Small intestine (tissue), 7 donors: ENCODE measurements around the gene TXNRD2. TPM values are rescaled to one million over a fixed set of nuclear protein-coding genes. Genes with fewer than 3 reads are reported as not detected.
"Not testable (repeated sequence)": the region's sequence is repeated elsewhere in the genome, so short reads cannot be mapped to it uniquely, and the experiment has no call there.

Source experiments
- DNase-seq, 2 donors: peaks; one replicate each; pipeline versions ENCODE4 v3.0.0 to v3.0.0-alpha.2; 2013
- FAIRE-seq: peaks from 2 replicates; lab custom pipeline; 2012; peaks lifted over from hg19 to GRCh38; lab: Jason Lieb, UNC
- H3K27ac ChIP-seq, 3 donors: one replicate each; pipeline ENCODE4 v1.5.1; 2013; ENCODE audit warnings: low read length in 2 of 3, mild to moderate bottlenecking in 2 of 3, control low read depth in 1 of 3, inconsistent platforms in 1 of 3, low read depth in 1 of 3, moderate library complexity in 1 of 3
- H3K27me3 ChIP-seq, 3 donors: one replicate each; pipeline ENCODE4 v1.6.1; 2013; ENCODE audit warnings: low read length in 3 of 3, inconsistent platforms in 1 of 3; ENCODE audit not compliant: control insufficient read depth in 3 of 3, insufficient read depth in 3 of 3
- H3K36me3 ChIP-seq, 3 donors: one replicate each; pipeline ENCODE4 v1.6.1; 2013; ENCODE audit warnings: low read length in 3 of 3, inconsistent platforms in 1 of 3, low read depth in 1 of 3, mild to moderate bottlenecking in 1 of 3, moderate library complexity in 1 of 3; ENCODE audit not compliant: control insufficient read depth in 3 of 3, insufficient read depth in 2 of 3
- H3K4me1 ChIP-seq, 3 donors: one replicate each; pipeline ENCODE4 v1.6.1; 2013; ENCODE audit warnings: low read length in 2 of 3, inconsistent platforms in 1 of 3, low read depth in 1 of 3, mild to moderate bottlenecking in 1 of 3, moderate library complexity in 1 of 3; ENCODE audit not compliant: control insufficient read depth in 3 of 3, insufficient read depth in 2 of 3
- H3K4me3 ChIP-seq, 3 donors: one replicate each; pipeline ENCODE4 v1.5.1; 2013; ENCODE audit warnings: low read length in 3 of 3, control low read depth in 1 of 3, inconsistent platforms in 1 of 3, low read depth in 1 of 3, mild to moderate bottlenecking in 1 of 3, moderate library complexity in 1 of 3
- H3K9me3 ChIP-seq, 2 donors: one replicate each; pipeline ENCODE4 v1.6.1; 2013; ENCODE audit warnings: low read depth in 1 of 2, low read length in 1 of 2; ENCODE audit not compliant: control insufficient read depth in 2 of 2, insufficient read depth in 1 of 2
- WGBS, 3 donors: extraction: QIAGEN DNeasy Blood & Tissue Kit; methylation state at CpG; one replicate each; pipeline ENCODE4 v1.1.7; 2013; 5-methylcytosine and 5-hydroxymethylcytosine counted together
- polyA plus RNA-seq, 4 donors: library from polyadenylated mRNA; stranded (reverse) in 3 of 4; unstranded in 1 of 4; fragments of 200-250 nt in 3 of 4; fragments of 120-200 nt in 1 of 4; gene quantifications; one replicate each; pipeline versions ENCODE4 v1.2.1 to v1.2.3, GENCODE V29; 2013
- donor health status: healthy with polysubstance abuse.
- donor health status: control.
- donor health status: control.
- donor health status: Bipolar disorder and iron deficiency.
- donor health status: healthy.

Gene TXNRD2
- polyA plus RNA-seq, 4 donors = 16.8 to 43.8 (median 29.5) TPM

GRCh38 chr22:19836512-19836911 lies 105.1 kb downstream of the TXNRD2 start:
- Histone ChIP-seq H3K9me3 (no peaks in the 10 kb centered on the region), H3K4me1 (peaks cover 0 to 3% (median 0%) of the 10 kb centered on the region in 3 donors), H3K27ac (no peak overlapping the region), H3K4me3 (no peak overlapping the region), H3K27me3 (no peaks in the 10 kb centered on the region), H3K36me3 (no peaks in the 10 kb centered on the region)
- no peak for DNase-seq
- no peak for FAIRE-seq

GRCh38 chr22:19834599-19834998 lies 107.0 kb downstream of the TXNRD2 start:
- Histone ChIP-seq H3K27ac (no peak overlapping the region), H3K36me3 (no peaks in the 10 kb centered on the region), H3K27me3 (no peaks in the 10 kb centered on the region), H3K4me1 (no peaks in the 10 kb centered on the region), H3K9me3 (no peaks in the 10 kb centered on the region), H3K4me3 (no peak overlapping the region)
- DNase-seq (no peak), FAIRE-seq (no peak)

DNA sequence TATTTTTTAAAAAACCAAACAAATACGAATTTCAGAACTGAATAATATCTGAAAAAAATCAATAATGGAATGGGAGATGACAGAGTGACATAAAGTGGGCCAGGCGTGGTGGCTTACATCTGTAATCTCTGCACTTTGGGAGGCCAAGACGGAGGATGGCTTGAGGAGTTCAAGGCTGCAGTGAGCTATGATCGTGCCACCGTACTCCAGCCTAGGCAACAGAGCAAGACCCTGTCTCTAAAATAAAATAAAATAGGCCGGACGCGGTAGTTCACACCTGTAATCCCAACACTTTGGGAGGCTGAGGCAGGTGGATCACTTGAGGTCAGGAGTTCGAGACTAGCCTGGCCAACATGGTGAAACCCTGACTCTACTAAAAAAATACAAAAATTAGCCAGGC lies 108.3 kb downstream of the TXNRD2 start:
- H3K4me3 ChIP-seq, H3K27me3 ChIP-seq, H3K36me3 ChIP-seq, FAIRE-seq, H3K9me3 ChIP-seq, H3K4me1 ChIP-seq, DNase-seq, H3K27ac ChIP-seq: not testable (repeated sequence)
- WGBS, 3 donors = 87 to 92% (median 88%) methylated on average over 9 of the region's 9 CpGs

DNA sequence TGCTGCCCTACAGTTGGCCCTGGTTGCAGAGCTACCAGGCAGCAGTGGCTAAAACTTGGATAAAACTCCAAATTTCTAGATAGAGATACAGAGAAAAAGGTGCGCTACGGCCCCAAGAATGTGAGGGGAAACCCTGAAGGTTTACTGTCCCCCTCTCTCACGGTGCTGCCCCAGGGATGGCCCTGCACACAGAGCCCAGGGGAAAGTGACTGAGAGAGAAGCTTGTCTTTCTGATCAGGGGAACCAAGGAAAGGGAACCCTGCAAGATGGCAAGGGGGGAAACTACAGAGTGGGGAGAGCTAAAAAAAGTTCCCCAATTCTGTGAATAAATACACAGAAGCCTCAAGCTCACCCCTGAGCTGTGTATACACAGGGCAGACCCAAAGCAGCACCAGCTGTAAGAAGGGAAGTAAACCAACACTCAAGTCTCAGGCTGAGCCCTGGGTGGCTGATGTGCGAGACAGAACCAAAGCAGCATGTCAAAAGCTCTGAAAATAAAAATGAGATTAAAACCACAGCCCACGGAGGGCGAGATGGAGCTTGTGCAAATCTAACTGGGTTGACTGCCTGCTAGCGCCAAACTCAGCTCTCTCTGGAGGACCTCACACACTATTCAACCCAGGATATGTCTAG lies 109.0 kb downstream of the TXNRD2 start:
- no peaks in the 10 kb centered on the region for H3K4me1 ChIP-seq
- H3K36me3 ChIP-seq = no peaks in the 10 kb centered on the region
- DNase-seq (no peak), FAIRE-seq (no peak)
- H3K27ac ChIP-seq = no peak overlapping the region
- H3K27me3 ChIP-seq = no peaks in the 10 kb centered on the region
- no peak overlapping the region for H3K4me3 ChIP-seq
- H3K9me3 ChIP-seq = no peaks in the 10 kb centered on the region
- 80 to 88% (median 83%) methylated on average over 7 of the region's 7 CpGs for WGBS, 3 donors

GRCh38 chr22:19831979-19832378 lies 109.6 kb downstream of the TXNRD2 start:
- H3K27me3 ChIP-seq, H3K4me3 ChIP-seq, FAIRE-seq, H3K4me1 ChIP-seq, H3K27ac ChIP-seq, H3K36me3 ChIP-seq, H3K9me3 ChIP-seq, DNase-seq: not testable (repeated sequence)
- 77 to 98% (median 80%) methylated on average over 3 of the region's 3 CpGs for WGBS, 3 donors

DNA sequence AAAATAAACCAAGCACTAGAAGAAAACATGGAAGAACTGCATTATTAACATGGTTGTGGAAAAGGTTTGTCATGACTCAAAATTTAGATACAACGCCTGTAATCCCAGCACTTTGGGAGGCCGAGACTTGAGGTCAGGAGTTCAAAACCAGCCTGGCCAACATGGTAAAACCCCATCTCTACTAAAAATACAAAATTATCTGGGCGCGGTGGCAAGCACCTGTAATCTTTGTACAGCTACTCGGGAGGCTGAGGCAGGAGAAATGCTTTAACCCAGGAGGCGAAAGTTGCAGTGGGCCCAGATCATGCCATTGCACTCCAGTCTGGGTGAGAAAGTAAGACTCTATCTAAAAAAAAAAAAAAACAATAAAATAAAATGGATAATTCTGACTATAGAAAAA lies 110.6 kb downstream of the TXNRD2 start:
- FAIRE-seq (no peak), DNase-seq (no peak)
- Histone ChIP-seq H3K4me1 (no peaks in the 10 kb centered on the region), H3K27ac (no peak overlapping the region), H3K9me3 (no peaks in the 10 kb centered on the region), H3K36me3 (no peaks in the 10 kb centered on the region), H3K27me3 (no peaks in the 10 kb centered on the region), H3K4me3 (no peak overlapping the region)
- 94 to 99% (median 95%) methylated on average over 6 of the region's 6 CpGs for WGBS, 3 donors

DNA sequence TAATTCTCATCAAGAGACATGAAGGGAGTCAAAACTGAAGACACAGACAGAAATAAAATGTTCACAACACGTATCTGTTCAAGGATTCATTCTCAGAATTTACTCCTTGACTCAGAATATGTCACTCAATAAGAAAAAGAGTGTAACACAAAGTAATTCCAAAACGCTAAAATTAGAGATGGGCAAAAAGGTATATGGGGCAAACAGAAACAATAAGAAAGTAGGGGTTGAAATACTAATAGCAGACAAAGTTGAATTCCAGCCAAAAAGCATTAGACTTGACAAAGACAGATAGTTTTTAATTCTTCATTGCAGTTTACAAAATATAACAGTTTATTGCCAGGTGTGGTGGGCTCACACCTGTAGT lies 113.6 kb downstream of the TXNRD2 start:
- WGBS, 3 donors = 86 to 90% (median 87%) methylated on average over 2 of the region's 2 CpGs
- no peak overlapping the region for H3K27ac ChIP-seq
- FAIRE-seq (no peak), DNase-seq (no peak)
- H3K27me3 ChIP-seq = no peaks in the 10 kb centered on the region
- H3K4me1 ChIP-seq = peaks cover 2 to 16% (median 4%) of the 10 kb centered on the region in 3 donors
- no peaks in the 10 kb centered on the region for H3K36me3 ChIP-seq
- no peaks in the 10 kb centered on the region for H3K9me3 ChIP-seq
- H3K4me3 ChIP-seq = no peak overlapping the region

- Histone ChIP-seq H3K36me3 (no peaks in the 10 kb centered on the region), H3K4me1 (peaks cover 2 to 21% (median 4%) of the 10 kb centered on the region in 3 donors), H3K27ac (no peak overlapping the region), H3K9me3 (no peaks in the 10 kb centered on the region), H3K27me3 (no peaks in the 10 kb centered on the region), H3K4me3 (no peak overlapping the region)
- FAIRE-seq (no peak), DNase-seq (no peak)
- 67 to 86% (median 79%) methylated on average over 10 of the region's 10 CpGs for WGBS, 3 donors
Observed at GRCh38 chr22:19827341-19828034, 114.1 kb downstream of the TXNRD2 start.

DNA sequence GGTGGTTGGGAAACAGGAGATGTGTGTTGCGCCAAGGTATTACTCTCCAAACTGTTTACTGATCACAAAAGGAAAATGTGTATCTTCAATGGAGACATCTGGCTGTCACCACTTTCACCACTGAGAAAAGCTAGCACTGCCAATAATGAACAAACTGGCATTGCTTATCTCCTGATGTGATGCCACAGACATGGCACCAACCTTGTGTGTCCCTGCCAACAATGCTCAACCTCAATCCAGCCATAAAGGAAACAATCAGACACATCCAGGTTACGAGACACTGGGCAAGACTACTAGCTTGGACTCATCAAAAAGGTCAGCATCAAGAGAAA lies 115.0 kb downstream of the TXNRD2 start:
- Histone ChIP-seq H3K4me3 (no peak overlapping the region), H3K27me3 (no peaks in the 10 kb centered on the region), H3K36me3 (no peaks in the 10 kb centered on the region), H3K4me1 (peaks cover 2 to 22% (median 10%) of the 10 kb centered on the region in 3 donors), H3K27ac (no peak overlapping the region), H3K9me3 (no peaks in the 10 kb centered on the region)
- WGBS, 3 donors = 50 to 81% (median 51%) methylated on average over 2 of the region's 2 CpGs
- FAIRE-seq (no peak), DNase-seq (no peak)
